NCI-H82 treated with DMSO at 0.1 percent for 48 hours (cell line): ENCODE measurements around the gene CDH18.

ENCODE experiments used
- DNase-seq: peaks from one replicate; lab custom pipeline; 2025; ENCODE audit not compliant: unreplicated experiment; lab: John Stamatoyannopoulos, UW

The CDH18 gene, protein sequence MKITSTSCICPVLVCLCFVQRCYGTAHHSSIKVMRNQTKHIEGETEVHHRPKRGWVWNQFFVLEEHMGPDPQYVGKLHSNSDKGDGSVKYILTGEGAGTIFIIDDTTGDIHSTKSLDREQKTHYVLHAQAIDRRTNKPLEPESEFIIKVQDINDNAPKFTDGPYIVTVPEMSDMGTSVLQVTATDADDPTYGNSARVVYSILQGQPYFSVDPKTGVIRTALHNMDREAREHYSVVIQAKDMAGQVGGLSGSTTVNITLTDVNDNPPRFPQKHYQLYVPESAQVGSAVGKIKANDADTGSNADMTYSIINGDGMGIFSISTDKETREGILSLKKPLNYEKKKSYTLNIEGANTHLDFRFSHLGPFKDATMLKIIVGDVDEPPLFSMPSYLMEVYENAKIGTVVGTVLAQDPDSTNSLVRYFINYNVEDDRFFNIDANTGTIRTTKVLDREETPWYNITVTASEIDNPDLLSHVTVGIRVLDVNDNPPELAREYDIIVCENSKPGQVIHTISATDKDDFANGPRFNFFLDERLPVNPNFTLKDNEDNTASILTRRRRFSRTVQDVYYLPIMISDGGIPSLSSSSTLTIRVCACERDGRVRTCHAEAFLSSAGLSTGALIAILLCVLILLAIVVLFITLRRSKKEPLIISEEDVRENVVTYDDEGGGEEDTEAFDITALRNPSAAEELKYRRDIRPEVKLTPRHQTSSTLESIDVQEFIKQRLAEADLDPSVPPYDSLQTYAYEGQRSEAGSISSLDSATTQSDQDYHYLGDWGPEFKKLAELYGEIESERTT

DNA sequence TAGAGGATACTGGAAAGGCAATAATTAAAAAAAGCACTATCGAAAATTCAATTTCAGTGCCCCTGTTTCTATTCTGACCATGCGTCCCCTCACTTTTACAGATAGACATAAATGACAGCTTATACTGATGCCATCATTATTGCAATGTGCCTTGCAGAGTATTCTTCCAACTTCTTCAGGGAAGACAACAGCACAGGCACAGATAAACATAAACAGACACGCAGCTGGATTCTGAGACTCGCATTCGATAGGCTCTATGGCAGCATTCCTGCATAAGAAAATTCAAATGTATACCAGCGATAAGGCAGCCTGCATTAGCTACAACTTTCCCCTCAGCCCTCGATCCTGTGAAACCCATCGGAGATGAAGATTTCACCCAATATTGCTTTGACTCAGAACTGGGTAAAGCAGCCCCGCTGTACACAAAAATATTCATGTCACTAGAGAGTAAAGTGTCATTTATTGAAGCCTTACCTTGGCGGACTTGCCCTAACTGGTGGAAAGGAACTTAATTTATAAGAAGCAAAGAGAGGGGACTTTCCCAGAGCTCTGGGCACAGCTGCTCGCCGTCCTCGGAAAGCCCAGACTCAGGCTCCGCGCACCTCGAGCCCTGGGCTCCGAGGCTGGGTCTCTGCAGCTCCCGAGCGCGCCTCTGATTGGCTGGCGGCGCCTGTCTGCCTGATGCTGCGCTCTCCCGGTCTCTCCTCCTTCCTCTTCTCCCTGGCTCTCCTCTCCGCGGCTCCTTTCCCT lies at the start of gene CDH18:
Gene CDH18 (minus strand): TSS at position 589 of the 750 bp plus-strand sequence. CDS start 149,214 bp downstream, outside the sequence.
- DNase-seq, result peak; percentile 17

DNA sequence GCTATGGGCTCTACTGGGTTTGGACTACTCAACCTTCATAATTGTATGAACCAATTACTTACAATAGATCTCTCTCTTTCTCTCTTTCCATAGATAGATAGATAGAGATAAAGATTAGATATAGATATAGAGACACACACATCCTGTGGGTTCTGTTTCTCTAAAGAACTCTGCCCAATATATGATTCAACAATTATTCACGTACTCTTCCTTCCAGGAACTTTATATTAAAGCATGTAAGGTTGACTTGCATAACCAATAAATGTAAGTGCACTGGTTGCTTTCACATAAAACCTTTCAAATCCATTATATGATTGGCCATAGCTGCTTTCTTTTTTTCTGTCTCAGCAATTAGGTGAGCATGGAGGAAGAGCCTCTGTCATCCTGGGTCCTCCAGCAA lies 46.7 kb upstream of the CDH18 start:
- no peak for DNase-seq

DNA sequence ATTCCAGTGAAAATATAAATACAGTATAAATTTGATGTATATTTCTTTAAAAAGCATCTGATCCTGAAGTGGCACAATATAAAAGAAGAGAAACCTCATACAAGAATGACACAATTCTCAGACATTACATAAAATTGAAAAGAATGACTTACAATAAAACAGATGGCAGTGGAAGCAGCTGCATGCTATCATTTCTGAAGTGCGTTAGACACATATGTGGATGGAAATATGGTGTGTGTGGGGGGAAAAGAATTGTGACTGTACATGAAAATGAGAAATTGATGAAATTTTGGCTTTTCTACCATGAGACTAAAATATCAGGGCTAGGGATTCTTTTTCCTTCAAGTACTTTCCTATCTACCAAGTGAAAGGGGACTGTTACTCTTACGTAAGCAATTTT lies 45.9 kb upstream of the CDH18 start:
- no peak for DNase-seq

DNA sequence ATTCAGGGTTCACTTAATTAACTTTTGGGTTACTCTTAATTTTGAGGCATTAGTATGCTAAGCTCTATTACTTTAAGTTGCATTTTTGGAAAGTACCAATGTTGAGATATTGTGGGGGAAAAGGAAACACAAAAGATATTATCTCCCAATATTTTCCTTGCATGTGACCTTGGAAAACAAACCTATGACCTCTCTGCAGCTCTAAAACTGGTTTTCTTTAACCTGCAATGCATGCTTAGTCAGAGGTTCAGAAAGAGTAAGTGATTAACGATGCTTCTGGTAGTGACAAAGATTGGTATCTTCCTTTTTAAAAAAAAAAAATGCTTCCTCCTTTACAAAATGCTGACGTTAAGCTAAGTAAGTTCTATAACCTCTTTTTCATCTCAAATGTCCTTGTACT lies 44.9 kb upstream of the CDH18 start:
- no peak for DNase-seq

DNA sequence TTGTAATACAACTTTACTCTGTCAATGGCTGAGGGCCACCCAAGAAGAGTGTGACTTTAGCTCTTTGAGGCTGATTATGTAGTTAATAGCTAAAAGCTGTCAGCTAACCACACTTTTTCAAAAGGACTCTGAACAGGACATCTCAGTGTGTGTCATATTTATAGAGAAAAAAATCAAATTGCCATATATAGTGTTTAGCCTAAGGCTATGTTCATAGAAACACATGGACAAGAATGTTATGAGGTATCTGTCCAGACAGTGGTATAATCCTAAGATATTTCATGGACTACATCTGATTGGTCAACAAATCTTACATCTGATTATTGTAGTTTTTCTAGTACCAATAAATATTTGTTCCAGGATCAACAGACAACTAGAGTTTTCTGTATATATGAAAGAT lies 42.1 kb upstream of the CDH18 start:
- no peak for DNase-seq

DNA sequence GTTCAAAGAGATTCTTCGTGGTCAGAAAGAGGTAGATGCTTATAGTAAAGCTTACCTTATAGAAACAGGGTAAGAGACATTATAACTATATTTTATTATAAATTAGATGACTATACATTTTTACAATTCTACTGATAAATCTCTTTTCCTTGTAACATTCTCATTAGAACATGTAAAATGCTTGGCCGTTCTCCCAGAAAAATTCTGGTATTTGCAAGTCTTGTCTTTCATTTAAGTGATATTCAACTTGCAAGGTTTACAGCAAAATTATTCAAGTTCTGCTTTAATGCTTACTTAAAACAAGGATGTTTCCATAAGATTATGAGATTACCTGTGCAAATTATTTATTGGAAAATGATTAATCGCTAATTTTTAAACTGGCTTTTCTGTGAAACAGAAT lies 41.3 kb upstream of the CDH18 start:
- no peak for DNase-seq

DNA sequence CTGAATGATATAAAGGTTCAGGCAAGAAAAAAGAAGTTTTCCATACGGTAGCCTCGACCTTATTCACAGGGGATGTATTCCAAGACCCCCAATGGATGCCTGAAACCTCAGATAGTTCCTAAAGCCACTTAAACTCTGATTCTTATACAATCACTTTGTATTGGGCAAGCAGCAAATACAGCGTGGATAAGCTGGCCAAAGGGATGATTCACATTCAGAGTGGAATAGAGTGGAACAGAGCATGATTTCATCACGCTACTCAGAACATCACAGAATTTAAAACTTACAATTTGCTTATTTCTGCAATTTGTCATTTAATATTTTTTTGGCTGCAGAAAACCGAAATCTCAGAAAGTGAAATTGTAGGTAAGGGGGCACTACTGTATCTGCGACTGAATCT lies 40.5 kb upstream of the CDH18 start:
- DNase-seq, result no peak

DNA sequence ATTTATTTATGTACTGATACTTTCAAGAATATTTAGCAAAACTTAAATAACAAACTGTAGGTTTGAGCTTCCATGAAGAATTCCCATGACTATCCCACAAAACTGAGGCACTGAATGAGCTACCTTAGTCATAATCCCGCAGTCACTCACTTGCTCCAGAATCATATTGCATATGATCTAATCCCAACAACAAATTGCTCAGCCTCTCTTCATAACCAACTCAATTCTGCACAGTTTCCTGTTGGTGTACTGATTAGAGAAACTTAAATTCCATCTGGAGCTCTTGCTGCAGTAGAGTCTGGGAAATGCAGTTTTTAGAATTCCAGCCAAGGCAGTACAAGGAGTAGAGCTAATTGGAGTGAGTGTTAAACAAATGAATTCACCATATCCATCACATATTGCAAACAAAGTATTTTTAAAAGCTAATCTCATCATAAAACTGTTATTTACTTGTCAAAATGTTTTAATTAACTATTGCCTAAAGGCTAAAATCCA lies 35.7 kb upstream of the CDH18 start:
- no peak for DNase-seq

DNA sequence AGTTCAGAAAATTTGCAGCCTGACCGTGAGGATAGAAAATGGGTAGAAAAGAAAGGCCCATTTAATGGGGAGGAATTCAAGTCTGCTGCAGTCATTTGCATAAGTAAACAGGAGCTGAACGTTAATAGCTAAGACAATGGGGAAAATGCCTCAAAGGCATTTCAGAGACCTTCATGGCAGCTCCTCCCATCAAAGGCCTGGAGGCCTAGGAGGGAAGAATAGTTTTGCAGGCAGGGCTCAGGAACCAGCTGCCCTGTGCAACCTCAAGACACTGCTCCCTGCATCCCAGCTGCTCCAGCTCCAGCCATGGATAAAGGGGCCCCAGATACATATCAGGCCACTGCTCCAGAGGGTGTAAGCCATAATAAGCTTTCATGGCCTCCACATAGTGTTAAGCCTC lies 32.2 kb upstream of the CDH18 start:
- DNase-seq, result no peak

DNA sequence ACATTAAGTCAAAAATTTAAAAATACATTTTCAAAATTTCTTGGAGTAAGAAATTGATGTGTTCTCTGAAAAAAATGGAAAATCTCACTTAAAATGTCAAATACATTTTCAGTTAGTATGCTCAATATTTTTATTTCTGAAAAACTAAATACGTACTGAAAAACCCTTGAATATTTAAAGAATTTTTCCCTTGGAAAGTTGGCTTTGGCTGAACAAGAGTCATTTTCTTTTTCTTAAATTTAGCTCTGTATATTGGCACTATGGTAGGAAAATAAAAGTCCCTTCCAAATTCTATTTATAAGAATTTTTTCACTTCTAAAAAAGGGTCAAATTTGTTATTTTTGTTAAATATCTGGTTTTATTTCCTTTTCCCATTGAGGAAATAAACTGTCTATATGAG lies 29.0 kb upstream of the CDH18 start:
- DNase-seq, result no peak

DNA sequence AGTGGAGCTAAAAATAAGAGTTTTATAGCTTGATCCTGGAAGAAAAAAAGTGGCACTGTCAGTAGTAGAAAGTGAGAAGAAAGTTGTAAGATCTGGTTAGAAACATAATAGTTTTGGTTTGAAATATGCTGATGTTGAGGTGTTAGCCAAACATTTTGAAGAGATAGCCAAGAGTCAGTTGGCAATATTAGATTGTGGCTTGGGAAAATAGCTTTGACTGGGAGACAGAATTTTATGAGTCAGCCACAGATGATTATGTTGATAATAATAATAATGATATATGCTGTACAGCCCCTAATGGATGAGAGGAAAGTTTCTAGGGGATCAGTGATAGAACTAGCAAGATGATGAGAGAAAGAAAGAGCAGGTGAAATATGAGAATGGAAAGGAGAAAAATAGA lies 12.4 kb upstream of the CDH18 start:
- no peak for DNase-seq

DNA sequence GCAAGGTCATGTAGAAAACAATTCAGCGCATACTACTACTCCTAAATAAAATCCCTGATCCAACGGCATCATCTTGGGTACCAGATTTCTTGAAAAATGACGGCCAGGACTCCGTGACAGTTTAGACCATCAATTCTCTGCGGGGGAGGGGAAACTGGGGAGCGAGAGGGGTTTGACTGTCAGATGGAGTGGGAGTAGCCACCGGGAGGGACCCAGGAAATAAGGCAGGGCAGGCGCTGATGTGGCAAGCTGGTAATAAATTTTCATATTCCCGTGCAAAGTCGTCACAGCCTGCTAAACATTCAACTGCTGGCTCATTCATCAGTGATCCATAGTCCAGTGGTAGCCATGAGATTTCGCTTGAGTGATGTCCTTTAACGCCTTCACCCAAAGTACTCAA lies 457 bp upstream of the CDH18 start:
- no peak for DNase-seq

DNA sequence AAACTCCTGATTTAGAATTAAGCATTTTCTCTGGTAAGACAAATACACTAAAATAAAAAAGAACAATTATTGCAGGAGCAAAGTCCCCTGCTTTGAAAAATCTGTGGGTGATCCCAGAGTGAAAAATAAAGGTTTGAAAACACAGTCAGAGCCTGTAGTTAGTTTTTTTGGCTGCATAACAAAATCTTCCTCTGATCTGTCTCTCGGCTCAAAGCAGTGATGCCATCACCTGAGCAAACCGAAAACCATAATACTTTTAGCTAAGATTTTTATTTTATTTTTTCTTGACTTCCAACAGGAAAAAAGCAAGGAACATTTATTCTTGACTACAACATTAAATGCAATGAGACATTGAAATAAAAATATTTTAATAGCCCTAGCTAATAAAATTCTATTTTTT lies 1.2 kb downstream of the CDH18 start:
- no peak for DNase-seq

DNA sequence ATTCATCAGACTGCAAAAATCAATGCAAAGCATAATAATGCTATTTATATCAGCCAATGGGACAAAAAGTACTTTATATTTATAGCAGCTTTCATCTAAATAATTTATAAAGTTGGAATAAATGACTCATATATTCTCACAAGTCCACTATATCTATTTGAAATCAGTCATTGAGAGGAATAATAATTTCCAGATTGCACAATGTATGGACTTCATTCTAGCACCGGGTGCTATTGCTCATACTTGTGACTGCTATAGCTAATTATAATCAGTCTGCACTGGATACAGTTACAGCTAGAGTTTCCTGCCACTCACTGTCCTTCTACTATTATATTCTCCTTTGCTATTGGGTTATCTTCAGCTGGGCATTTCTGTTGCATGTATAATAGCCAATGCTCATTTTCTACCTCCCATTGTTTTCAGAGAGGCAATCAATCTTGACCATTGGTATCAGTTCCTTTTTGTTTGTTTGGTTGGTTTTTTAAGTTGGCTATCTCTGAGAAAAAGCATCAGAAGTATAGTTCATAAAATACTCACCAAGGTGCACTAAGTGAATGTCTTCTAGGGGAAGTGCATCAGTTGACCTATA lies 1.9 kb downstream of the CDH18 start:
- no peak for DNase-seq

DNA sequence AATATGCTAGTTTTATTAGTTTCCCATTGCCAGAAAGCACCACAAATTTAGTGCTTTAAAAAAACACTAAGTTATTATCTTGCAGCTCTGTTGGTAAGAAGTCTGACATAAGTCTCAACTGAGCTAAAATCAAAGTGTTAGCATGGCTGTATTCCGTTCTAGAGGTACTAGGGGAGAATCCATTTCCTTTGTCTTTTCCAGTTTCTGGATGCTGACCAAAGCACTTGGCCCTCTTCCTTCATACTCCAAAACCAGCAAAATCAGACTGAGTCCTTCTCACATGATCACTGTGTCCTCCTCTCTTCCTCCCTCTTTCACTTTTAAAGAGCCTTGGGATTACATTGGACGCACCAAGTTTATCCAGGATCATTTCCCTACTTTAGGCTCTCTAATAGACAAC lies 9.5 kb downstream of the CDH18 start:
- DNase-seq, result no peak

DNA sequence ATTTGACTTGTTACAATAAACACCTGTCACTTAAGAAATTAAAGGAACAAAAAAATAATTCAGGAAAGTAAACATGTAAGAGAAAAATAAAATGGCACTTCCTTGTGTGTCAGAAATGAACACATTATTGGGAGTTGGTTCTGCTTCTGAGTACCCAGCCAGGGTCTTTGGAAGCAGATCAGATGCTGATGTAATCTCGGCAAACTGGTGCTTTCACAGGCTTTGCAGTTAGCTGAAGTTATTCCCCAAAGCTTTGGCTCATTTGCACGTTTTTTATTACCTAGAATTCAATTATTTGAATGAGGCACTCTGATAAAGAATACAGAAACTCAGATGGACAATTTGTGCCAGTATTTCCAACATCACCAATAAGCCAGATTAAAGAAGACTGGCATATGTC lies 10.9 kb downstream of the CDH18 start:
- DNase-seq, result peak; percentile 52

DNA sequence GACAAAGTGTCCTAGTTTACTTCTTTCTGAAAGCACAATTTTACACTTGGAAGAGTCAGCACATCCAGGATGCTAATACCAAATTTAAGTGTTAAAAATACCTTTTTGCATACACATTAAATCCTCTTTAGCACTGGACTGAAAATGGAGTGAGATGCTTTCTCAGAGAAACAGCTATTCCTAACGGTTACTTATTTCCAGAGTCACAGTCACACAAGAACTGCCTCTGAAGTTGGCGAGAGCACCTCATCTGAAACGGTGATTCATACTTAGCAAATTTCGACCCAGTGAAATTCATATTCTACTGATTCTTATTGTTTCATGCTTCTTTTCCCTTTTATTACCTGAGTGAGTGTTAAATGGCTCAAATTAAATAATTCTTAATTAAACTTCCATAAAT lies 12.2 kb downstream of the CDH18 start:
- DNase-seq, result no peak

DNA sequence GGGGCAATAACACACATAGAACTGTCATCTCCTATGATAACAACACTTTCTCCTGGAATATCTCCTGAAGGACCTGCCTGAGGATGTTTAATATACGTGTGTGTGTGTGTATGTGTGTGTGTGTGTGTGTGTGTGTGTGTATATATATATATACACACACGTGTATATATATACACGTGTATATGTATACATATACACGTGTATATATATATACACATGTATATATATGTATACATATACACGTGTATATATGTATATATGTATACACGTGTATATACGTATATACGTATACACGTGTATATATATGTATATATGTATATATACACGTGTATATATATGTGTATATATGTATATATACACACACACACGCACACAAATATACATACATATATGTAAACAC lies 27.5 kb downstream of the CDH18 start:
- DNase-seq, result no peak

DNA sequence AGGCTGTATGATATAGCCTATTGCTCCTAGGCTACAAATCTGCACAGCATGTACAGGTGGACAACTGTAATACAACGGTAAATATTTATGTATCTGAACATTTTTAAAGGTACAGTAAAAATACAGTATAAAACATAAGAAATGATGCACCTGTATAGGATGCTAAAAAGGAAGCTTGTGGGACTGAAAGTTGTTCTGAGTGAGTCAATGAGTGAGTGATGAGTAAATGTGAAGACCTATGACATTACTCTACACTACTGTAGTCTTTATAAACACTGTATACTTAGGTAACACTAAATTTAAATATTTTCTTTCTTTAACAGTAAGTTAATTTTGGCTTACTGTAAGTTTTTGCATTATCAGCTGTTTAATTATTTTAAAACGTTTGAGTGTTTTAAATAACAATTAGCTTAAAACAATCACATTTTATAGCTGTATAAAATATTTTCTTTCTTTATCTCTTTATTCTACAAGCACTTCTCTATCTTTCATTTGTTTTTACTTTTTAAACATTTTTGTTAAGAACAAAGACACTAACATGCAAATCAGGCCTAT lies 28.1 kb downstream of the CDH18 start:
- no peak for DNase-seq

DNA sequence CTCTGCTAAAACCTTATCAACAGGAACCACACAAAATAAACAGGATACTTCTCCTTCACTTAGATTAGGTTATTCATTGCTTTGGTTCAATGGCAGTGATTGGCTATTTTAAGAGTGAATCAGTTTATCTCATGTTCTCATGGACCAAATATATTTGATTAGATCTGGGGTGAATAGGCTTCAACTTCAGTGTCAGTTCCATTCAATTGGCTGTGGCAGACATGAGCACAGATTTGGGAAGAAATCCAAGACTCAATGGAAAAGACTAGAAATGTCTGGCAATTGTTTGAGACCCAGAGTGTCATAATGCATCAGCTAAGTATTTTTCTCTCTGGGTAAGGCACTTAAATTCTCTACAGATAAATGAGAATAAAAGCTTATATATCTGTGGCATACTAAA lies 37.1 kb downstream of the CDH18 start:
- no peak for DNase-seq

DNA sequence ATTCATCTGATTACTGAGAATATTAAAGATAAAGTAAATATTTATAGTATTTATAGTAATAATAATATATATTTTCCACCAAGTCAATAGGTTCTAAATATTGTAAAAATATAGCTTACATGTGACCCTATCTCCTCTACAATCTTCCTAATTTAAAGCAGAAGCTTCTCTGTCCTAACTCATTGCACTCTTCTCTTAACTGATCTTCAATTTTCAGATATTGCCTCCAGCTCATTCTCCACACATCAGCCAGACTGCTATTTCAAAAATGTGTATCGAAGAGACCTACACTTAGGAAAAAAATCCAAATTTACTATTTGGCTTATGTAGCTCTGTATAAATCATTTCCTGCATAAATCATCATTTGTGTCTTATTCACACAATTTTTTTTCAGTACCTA lies 47.8 kb downstream of the CDH18 start:
- DNase-seq, result no peak
